ENCODE data around the gene PKHD1. TPM values are rescaled to one million over a fixed set of nuclear protein-coding genes. Genes with fewer than 3 reads are reported as not detected.

The PKHD1 gene
- total RNA-seq, 4 donors from 2014 or later, result 0.11 to 0.68 (median 0.42) TPM

DNA sequence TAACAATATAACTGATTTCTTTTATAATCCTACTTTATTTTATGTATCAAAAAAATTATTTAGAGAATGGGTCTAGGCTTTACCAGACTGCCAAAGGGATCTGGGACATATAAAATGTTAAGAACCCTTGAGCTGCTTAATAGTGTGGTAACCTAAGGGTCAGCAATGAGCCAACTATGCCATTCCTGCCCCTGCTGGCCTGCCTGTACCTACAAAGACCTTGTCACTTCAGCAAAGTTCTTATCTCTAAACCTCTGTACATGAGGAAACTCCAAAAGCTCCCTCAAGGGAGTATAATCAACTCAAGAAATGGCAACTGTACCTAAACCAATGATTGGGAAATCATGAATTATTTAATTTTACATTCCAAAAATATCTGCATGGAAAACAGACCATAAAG is 266.9 kb downstream of the PKHD1 start:
- Histone ChIP-seq H3K9me3 (no peaks in the 10 kb centered on the region), H3K27me3 (no peaks in the 10 kb centered on the region), H3K4me3 (no peak overlapping the region), H3K27ac (no peak overlapping the region), H3K4me1 (no peaks in the 10 kb centered on the region), H3K36me3 (no peaks in the 10 kb centered on the region)
- DNase-seq (ENCODE audit: low spot score in 2 of 2), result no peak
- TF ChIP-seq, protein P1, sequence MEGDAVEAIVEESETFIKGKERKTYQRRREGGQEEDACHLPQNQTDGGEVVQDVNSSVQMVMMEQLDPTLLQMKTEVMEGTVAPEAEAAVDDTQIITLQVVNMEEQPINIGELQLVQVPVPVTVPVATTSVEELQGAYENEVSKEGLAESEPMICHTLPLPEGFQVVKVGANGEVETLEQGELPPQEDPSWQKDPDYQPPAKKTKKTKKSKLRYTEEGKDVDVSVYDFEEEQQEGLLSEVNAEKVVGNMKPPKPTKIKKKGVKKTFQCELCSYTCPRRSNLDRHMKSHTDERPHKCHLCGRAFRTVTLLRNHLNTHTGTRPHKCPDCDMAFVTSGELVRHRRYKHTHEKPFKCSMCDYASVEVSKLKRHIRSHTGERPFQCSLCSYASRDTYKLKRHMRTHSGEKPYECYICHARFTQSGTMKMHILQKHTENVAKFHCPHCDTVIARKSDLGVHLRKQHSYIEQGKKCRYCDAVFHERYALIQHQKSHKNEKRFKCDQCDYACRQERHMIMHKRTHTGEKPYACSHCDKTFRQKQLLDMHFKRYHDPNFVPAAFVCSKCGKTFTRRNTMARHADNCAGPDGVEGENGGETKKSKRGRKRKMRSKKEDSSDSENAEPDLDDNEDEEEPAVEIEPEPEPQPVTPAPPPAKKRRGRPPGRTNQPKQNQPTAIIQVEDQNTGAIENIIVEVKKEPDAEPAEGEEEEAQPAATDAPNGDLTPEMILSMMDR (IDR thresholded peaks at IDR 0.05), result no peak
- TF ChIP-seq POLR2AphosphoS5 (IDR thresholded peaks at IDR 0.05) (no peak), EP300 (IDR thresholded peaks at IDR 0.05) (no peak), POLR2A (IDR thresholded peaks at IDR 0.05) (no peak)

GRCh38 chr6:51818520-51819022 is 268.8 kb downstream of the PKHD1 start:
- Histone ChIP-seq H3K4me3 (no peak overlapping the region), H3K36me3 (no peaks in the 10 kb centered on the region), H3K27me3 (no peaks in the 10 kb centered on the region), H3K4me1 (no peaks in the 10 kb centered on the region), H3K27ac (no peak overlapping the region), H3K9me3 (no peaks in the 10 kb centered on the region)
- TF ChIP-seq, protein P1 (IDR thresholded peaks at IDR 0.05), result no peak
- TF ChIP-seq EP300 (IDR thresholded peaks at IDR 0.05) (no peak), POLR2AphosphoS5 (IDR thresholded peaks at IDR 0.05) (no peak), POLR2A (IDR thresholded peaks at IDR 0.05) (no peak)
- WGBS, result 59% methylated on average over 6 of the region's 6 CpGs
- DNase-seq (ENCODE audit: low spot score in 2 of 2), result no peak

GRCh38 chr6:51817832-51818231 is 269.6 kb downstream of the PKHD1 start:
- Histone ChIP-seq H3K27ac (no peak overlapping the region), H3K36me3 (no peaks in the 10 kb centered on the region), H3K4me3 (no peak overlapping the region), H3K27me3 (no peaks in the 10 kb centered on the region), H3K9me3 (no peaks in the 10 kb centered on the region), H3K4me1 (no peaks in the 10 kb centered on the region)
- no peak for DNase-seq (ENCODE audit: low spot score in 2 of 2)
- WGBS, result 59% methylated on average over 7 of the region's 7 CpGs
- TF ChIP-seq, protein P1 (IDR thresholded peaks at IDR 0.05), result no peak
- no peak for TF ChIP-seq POLR2AphosphoS5 (IDR thresholded peaks at IDR 0.05)
- no peak for TF ChIP-seq POLR2A (IDR thresholded peaks at IDR 0.05)
- TF ChIP-seq EP300 (IDR thresholded peaks at IDR 0.05), result no peak

GRCh38 chr6:51814418-51814817 is 273.0 kb downstream of the PKHD1 start:
- H3K27ac ChIP-seq, result no peak overlapping the region
- no peaks in the 10 kb centered on the region for H3K27me3 ChIP-seq
- H3K36me3 ChIP-seq, result no peaks in the 10 kb centered on the region
- no peaks in the 10 kb centered on the region for H3K4me1 ChIP-seq
- no peak for DNase-seq (ENCODE audit: low spot score in 2 of 2)
- no peak overlapping the region for H3K4me3 ChIP-seq
- WGBS, result 40% methylated on average over 1 of the region's 1 CpG
- no peaks in the 10 kb centered on the region for H3K9me3 ChIP-seq
- no peak for TF ChIP-seq POLR2A (IDR thresholded peaks at IDR 0.05)
- no peak for TF ChIP-seq EP300 (IDR thresholded peaks at IDR 0.05)
- TF ChIP-seq POLR2AphosphoS5 (IDR thresholded peaks at IDR 0.05), result no peak
- TF ChIP-seq, protein P1 (IDR thresholded peaks at IDR 0.05), result no peak

DNA sequence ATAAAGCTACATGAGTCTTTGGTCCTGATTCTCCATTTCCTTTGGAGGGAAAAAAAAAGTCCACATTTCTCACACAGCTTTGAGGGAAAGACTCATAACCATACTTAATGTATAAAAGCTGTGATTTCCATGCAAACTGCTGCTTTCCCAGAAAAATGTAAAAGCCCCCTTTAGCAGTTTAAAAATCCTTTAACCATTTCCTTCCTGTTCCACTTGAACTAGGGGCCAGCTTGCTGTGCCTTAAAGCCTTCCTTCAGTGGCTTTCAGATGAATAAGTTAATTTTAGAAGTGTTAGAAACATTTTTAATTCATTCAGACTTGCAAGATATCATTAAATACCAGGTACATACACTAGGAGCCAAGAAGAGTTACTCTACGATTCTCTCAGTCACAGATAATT is 273.5 kb downstream of the PKHD1 start:
- H3K27me3 ChIP-seq, result no peaks in the 10 kb centered on the region
- H3K9me3 ChIP-seq, result no peaks in the 10 kb centered on the region
- no peaks in the 10 kb centered on the region for H3K36me3 ChIP-seq
- no peak overlapping the region for H3K4me3 ChIP-seq
- TF ChIP-seq POLR2AphosphoS5 (IDR thresholded peaks at IDR 0.05) (no peak), POLR2A (IDR thresholded peaks at IDR 0.05) (no peak), EP300 (IDR thresholded peaks at IDR 0.05) (no peak)
- TF ChIP-seq, protein P1 (IDR thresholded peaks at IDR 0.05), result no peak
- 43% methylated on average over 1 of the region's 1 CpG for WGBS
- H3K4me1 ChIP-seq, result no peaks in the 10 kb centered on the region
- no peak for DNase-seq (ENCODE audit: low spot score in 2 of 2)
- no peak overlapping the region for H3K27ac ChIP-seq

Measured in suprapubic skin (tissue), 4 donors.